KOPT-K1 (cell line): ENCODE results near the gene GTF2F1.
"Not testable (repeated sequence)": the region's sequence is repeated elsewhere in the genome, so short reads cannot be mapped to it uniquely, and the experiment has no call there.

ENCODE experiments used
- H3K27ac ChIP-seq: fragments of 200-600 bp; sonication (generic); 2 replicates; pipeline ENCODE4 v1.5.1; 2016; ENCODE audit warnings: antibody characterized with exemption, mild to moderate bottlenecking, low read depth, low read length; ENCODE audit not compliant: poor library complexity, severe bottlenecking
- H3K36me3 ChIP-seq: fragments of 200-600 bp; sonication (generic); 2 replicates; pipeline ENCODE4 v1.5.1; 2017; ENCODE audit warnings: antibody characterized with exemption, mild to moderate bottlenecking, low read length, moderate library complexity; ENCODE audit not compliant: insufficient read depth
- H3K9me3 ChIP-seq: fragments of 200-600 bp; sonication (generic); 2 replicates; pipeline ENCODE4 v1.5.1; 2017; ENCODE audit warnings: antibody characterized with exemption, low read length, mild to moderate bottlenecking; ENCODE audit not compliant: insufficient read depth, poor library complexity, severe bottlenecking

The GTF2F1 gene

GRCh38 chr19:6359568-6360341 is 33.2 kb downstream of the GTF2F1 start:
- Histone ChIP-seq H3K9me3 (no peaks in the 10 kb centered on the region), H3K27ac (no peak overlapping the region), H3K36me3 (peaks cover 13% of the 10 kb centered on the region)

- Histone ChIP-seq H3K27ac (no peak overlapping the region), H3K36me3 (no peaks in the 10 kb centered on the region), H3K9me3 (no peaks in the 10 kb centered on the region)
These were observed 35.0 kb downstream of the GTF2F1 start for GRCh38 chr19:6358003-6358402.

GRCh38 chr19:6357174-6357573 is 35.8 kb downstream of the GTF2F1 start:
- Histone ChIP-seq H3K9me3 (no peaks in the 10 kb centered on the region), H3K36me3 (no peaks in the 10 kb centered on the region), H3K27ac (no peak overlapping the region)

GRCh38 chr19:6355321-6356040 is 37.5 kb downstream of the GTF2F1 start:
- not testable (repeated sequence) for H3K36me3 ChIP-seq, H3K27ac ChIP-seq, H3K9me3 ChIP-seq

GRCh38 chr19:6354098-6354674 is 38.8 kb downstream of the GTF2F1 start:
- H3K36me3 ChIP-seq: no peaks in the 10 kb centered on the region
- H3K9me3 ChIP-seq: no peaks in the 10 kb centered on the region
- no peak overlapping the region for H3K27ac ChIP-seq

- Histone ChIP-seq H3K9me3 (no peaks in the 10 kb centered on the region), H3K36me3 (no peaks in the 10 kb centered on the region), H3K27ac (no peak overlapping the region)
These were observed 40.4 kb downstream of the GTF2F1 start for GRCh38 chr19:6352381-6353165.

- H3K9me3 ChIP-seq: no peaks in the 10 kb centered on the region
- H3K27ac ChIP-seq: no peak overlapping the region
- no peaks in the 10 kb centered on the region for H3K36me3 ChIP-seq
These were observed 42.3 kb downstream of the GTF2F1 start for GRCh38 chr19:6350688-6351087.

- H3K9me3 ChIP-seq, H3K27ac ChIP-seq, H3K36me3 ChIP-seq: not testable (repeated sequence)
These were observed 43.7 kb downstream of the GTF2F1 start for GRCh38 chr19:6349271-6349670.

GRCh38 chr19:6343462-6343861 is 49.5 kb downstream of the GTF2F1 start:
- Histone ChIP-seq H3K9me3 (no peaks in the 10 kb centered on the region), H3K27ac (no peak overlapping the region), H3K36me3 (no peaks in the 10 kb centered on the region)

- no peaks in the 10 kb centered on the region for H3K36me3 ChIP-seq
- no peak overlapping the region for H3K27ac ChIP-seq
- no peaks in the 10 kb centered on the region for H3K9me3 ChIP-seq
These were observed 52.3 kb downstream of the GTF2F1 start for GRCh38 chr19:6340493-6341201.

- no peak overlapping the region for H3K27ac ChIP-seq
- H3K36me3 ChIP-seq: no peaks in the 10 kb centered on the region
- no peaks in the 10 kb centered on the region for H3K9me3 ChIP-seq
These were observed 58.3 kb downstream of the GTF2F1 start for GRCh38 chr19:6334490-6335285.

GRCh38 chr19:6333439-6333838 is 59.5 kb downstream of the GTF2F1 start, which contains the start of gene ACER1:
ACER1 (minus strand) TSS chr19:6333612; CDS start chr19:6333551, 61 bp downstream.
- no peak within 1 kb of the TSS for H3K27ac ChIP-seq
- H3K36me3 ChIP-seq: no peaks in the 10 kb centered on the region

More at GRCh38 chr19:6333439-6333838, 59.5 kb downstream of the GTF2F1 start, which contains the start of gene ACER1:
- H3K9me3 ChIP-seq: no peaks in the 10 kb centered on the region
